ENCODE measurements around the gene PLCG2. TPM values are rescaled to one million over a fixed set of nuclear protein-coding genes. Genes with fewer than 3 reads are reported as not detected.

Gene PLCG2
- total RNA-seq (2022) (10.3 and 14.4 TPM in 2 replicates), Bru-seq, nascent RNA (percentile 45 among the genes with signal in this experiment), BruChase-seq, experiment 1, labeled RNA remaining after a 2-hour chase (percentile 45 among the genes with signal in this experiment), BruChase-seq, experiment 2, labeled RNA remaining after a 6-hour chase (percentile 46 among the genes with signal in this experiment)
- long read RNA-seq, full-length matches to known transcripts, result 7 of 14 reads
- long read RNA-seq, partial matches to known transcripts, result 4 of 14 reads
- long read RNA-seq, other reads (novel, unspliced or antisense), result 3 of 14 reads

- no peak for TF ChIP-seq CTCF (IDR thresholded peaks at IDR 0.05; ENCODE audit: insufficient read depth in 1 of 2, low read depth in 1 of 2, low read length in 1 of 2, severe bottlenecking in 1 of 2, unreplicated experiment in 1 of 2)
- ChIA-PET CTCF (interaction anchor here (1.0 to 1.5 kb wide), 3 partner anchors 14 to 250 kb away, joined by 3 to 4 read pairs (median 3); no protein-coding TSS in a partner anchor), POLR2A (no interaction called here)
- Mint-ChIP-seq H3K4me1 (ENCODE audit: low read depth, unreplicated experiment) (peaks cover 19% of the 10 kb centered on the region), H3K4me3 (ENCODE audit: unreplicated experiment) (peak within 1 kb of the TSS; percentile 73), H3K36me3 (ENCODE audit: insufficient read depth, unreplicated experiment) (peaks cover 5% of the 10 kb centered on the region), H3K9me3 (ENCODE audit: unreplicated experiment) (no peaks in the 10 kb centered on the region), H3K27ac (ENCODE audit: unreplicated experiment) (peak within 1 kb of the TSS; percentile 67), H3K27me3 (ENCODE audit: insufficient read depth, unreplicated experiment) (peaks cover 6% of the 10 kb centered on the region)
- H3K27me3 ChIP-seq (replicated peaks; ENCODE audit: control insufficient read depth, insufficient read depth, low read length), result 0 out of 2 replicates have a peak, but pooled peaks cover 1% of the 10 kb centered on the region
- peaks cover 7% of the 10 kb centered on the region for H3K4me1 ChIP-seq
- DNase-seq, result peak; percentile 80 to 91
- no peaks in the 10 kb centered on the region for H3K9me3 ChIP-seq
- no TSS peak for BruUV-seq (replicated peaks)
- no peaks in the 10 kb centered on the region for H3K36me3 ChIP-seq (ENCODE audit: control insufficient read depth, insufficient read depth, low read length)
- intact Hi-C loops (cut with micrococcal nuclease; ENCODE audit: unreplicated experiment), result loop anchor here (1.0 to 5.0 kb wide), 2 partner anchors 11 to 108 kb away; no protein-coding TSS in a partner anchor
- peak within 1 kb of the TSS; percentile 72 for H3K4me3 ChIP-seq (ENCODE audit: low read depth, low read length)
These were observed at the start of gene PLCG2 for GRCh38 chr16:81778861-81779535. PLCG2 (plus strand) TSS chr16:81779291; CDS start chr16:81785990, 6,699 bp downstream.

GRCh38 chr16:81729451-81729850, 49.6 kb upstream of the PLCG2 start:
- BruUV-seq (replicated peaks), result no TSS peak
- no peak for DNase-seq

More at GRCh38 chr16:81729451-81729850, 49.6 kb upstream of the PLCG2 start:
- Histone ChIP-seq H3K36me3 (ENCODE audit: control insufficient read depth, insufficient read depth, low read length) (no peaks in the 10 kb centered on the region), H3K27me3 (replicated peaks; ENCODE audit: control insufficient read depth, insufficient read depth, low read length) (no peaks in the 10 kb centered on the region), H3K4me3 (ENCODE audit: low read depth, low read length) (no peak overlapping the region), H3K4me1 (no peaks in the 10 kb centered on the region), H3K9me3 (no peaks in the 10 kb centered on the region)
- H3K4me3 Mint-ChIP-seq (ENCODE audit: unreplicated experiment), result no peak overlapping the region
- H3K36me3 Mint-ChIP-seq (ENCODE audit: insufficient read depth, unreplicated experiment), result no peaks in the 10 kb centered on the region
- H3K27ac Mint-ChIP-seq (ENCODE audit: unreplicated experiment), result peak overlapping the region; percentile 4
- ChIA-PET POLR2A (no interaction called here), CTCF (no interaction called here)
- H3K9me3 Mint-ChIP-seq (ENCODE audit: unreplicated experiment), result no peaks in the 10 kb centered on the region
- intact Hi-C loops (cut with micrococcal nuclease; ENCODE audit: unreplicated experiment), result no loop called here
- peaks cover 2% of the 10 kb centered on the region for H3K27me3 Mint-ChIP-seq (ENCODE audit: insufficient read depth, unreplicated experiment)
- no peaks in the 10 kb centered on the region for H3K4me1 Mint-ChIP-seq (ENCODE audit: low read depth, unreplicated experiment)
- no peak for TF ChIP-seq CTCF (IDR thresholded peaks at IDR 0.05; ENCODE audit: insufficient read depth in 1 of 2, low read depth in 1 of 2, low read length in 1 of 2, severe bottlenecking in 1 of 2, unreplicated experiment in 1 of 2)

All from Caco-2 (cell line).